ENCODE results near the gene VCPKMT.

Gene VCPKMT

DNA sequence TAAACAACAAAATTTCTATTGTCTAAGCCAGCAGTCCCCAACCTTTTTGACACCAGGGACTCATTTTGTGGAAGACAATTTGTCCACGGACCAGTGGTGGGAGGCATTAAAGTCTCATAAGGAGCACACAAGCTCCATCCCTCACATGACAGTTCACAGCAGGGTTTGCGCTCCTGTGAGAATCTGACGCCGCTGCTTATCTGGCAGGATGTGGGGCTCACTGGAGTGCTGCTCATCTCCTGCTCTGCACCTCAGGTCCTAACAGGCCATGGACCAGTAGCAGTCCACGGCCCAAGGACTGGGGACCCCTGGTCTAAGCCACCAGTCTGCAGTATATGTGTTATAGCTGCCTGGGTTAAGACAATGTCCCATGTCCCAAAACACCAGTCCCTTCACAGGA is 27.2 kb downstream of the VCPKMT start:
- H2AFZ ChIP-seq (ENCODE audit: low read depth, low read length, severe bottlenecking): no peak overlapping the region
- H3K4me3 ChIP-seq (ENCODE audit: insufficient read depth, low read length, poor library complexity, severe bottlenecking): no peak overlapping the region
- no peaks in the 10 kb centered on the region for H3K9me3 ChIP-seq (ENCODE audit: insufficient read depth, low read length)
- H3K9me2 ChIP-seq (replicated peaks; ENCODE audit: insufficient read depth, low read length): no peaks in the 10 kb centered on the region
- H3K27ac ChIP-seq (ENCODE audit: low read depth, low read length): no peak overlapping the region
- no peaks in the 10 kb centered on the region for H3K27me3 ChIP-seq (ENCODE audit: low read length)
- H3K4me2 ChIP-seq (ENCODE audit: low read depth, low read length, poor library complexity, severe bottlenecking): no peak overlapping the region
- H4K20me1 ChIP-seq (ENCODE audit: low read depth, low read length): no peaks in the 10 kb centered on the region
- no peaks in the 10 kb centered on the region for H3K36me3 ChIP-seq (ENCODE audit: low read length)
- no peak overlapping the region for H3K9ac ChIP-seq (ENCODE audit: low read length)
- no peaks in the 10 kb centered on the region for H3F3A ChIP-seq (ENCODE audit: insufficient read depth)
- H3K79me2 ChIP-seq (ENCODE audit: insufficient read depth, low read length): no peaks in the 10 kb centered on the region
- TF ChIP-seq, protein P1, sequence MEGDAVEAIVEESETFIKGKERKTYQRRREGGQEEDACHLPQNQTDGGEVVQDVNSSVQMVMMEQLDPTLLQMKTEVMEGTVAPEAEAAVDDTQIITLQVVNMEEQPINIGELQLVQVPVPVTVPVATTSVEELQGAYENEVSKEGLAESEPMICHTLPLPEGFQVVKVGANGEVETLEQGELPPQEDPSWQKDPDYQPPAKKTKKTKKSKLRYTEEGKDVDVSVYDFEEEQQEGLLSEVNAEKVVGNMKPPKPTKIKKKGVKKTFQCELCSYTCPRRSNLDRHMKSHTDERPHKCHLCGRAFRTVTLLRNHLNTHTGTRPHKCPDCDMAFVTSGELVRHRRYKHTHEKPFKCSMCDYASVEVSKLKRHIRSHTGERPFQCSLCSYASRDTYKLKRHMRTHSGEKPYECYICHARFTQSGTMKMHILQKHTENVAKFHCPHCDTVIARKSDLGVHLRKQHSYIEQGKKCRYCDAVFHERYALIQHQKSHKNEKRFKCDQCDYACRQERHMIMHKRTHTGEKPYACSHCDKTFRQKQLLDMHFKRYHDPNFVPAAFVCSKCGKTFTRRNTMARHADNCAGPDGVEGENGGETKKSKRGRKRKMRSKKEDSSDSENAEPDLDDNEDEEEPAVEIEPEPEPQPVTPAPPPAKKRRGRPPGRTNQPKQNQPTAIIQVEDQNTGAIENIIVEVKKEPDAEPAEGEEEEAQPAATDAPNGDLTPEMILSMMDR (IDR thresholded peaks at IDR 0.05; ENCODE audit: insufficient read depth, low read length, poor library complexity, severe bottlenecking): no peak
- no peak for TF ChIP-seq EZH2phosphoT487 (conservative IDR thresholded peaks at IDR 0.05; ENCODE audit: low read length)

DNA sequence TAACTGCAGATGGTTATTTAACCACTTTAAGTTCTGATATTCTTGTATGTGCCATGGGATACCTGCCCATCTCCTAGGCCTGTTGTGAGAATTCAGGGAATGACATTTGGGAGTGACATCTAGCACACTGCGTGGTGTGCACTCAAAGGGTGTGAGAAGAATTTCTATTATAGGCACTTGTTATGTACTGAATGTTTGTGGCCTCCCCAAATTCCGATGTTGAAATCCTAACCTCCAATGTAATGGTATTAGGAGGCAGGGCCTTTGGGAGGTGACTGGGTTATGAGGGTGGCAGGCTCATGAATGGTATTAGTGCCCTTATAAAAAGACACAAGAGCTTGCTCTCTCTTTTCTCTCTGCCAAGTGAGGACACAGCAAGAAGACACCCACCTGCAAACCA is 27.6 kb downstream of the VCPKMT start:
- H4K20me1 ChIP-seq (ENCODE audit: low read depth, low read length): no peaks in the 10 kb centered on the region

DNA sequence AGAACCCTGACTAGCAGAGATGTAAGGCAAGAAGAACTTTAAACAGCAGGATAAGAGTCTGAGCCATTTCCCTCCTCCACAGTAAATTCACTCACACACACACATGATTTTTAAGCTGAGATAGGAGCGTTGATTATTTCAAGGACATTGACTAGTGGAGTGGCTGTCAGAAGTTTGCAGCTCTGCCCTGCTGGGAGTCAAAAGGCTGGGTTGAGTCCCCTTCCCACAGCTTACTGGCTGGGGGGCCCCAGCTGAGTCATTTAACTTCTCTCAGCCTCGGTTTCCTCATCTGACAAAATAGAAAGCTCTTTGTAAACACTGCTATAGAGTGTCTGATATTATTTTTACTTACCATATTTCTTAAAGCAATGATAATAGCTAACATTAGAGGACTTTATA is 28.3 kb downstream of the VCPKMT start:
- H3K79me2 ChIP-seq (ENCODE audit: insufficient read depth, low read length): no peaks in the 10 kb centered on the region
- no peak overlapping the region for H3K9ac ChIP-seq (ENCODE audit: low read length)
- no peaks in the 10 kb centered on the region for H3K27me3 ChIP-seq (ENCODE audit: low read length)
- H3K9me2 ChIP-seq (replicated peaks; ENCODE audit: insufficient read depth, low read length): no peaks in the 10 kb centered on the region
- H2AFZ ChIP-seq (ENCODE audit: low read depth, low read length, severe bottlenecking): no peak overlapping the region
- H3K4me3 ChIP-seq (ENCODE audit: insufficient read depth, low read length, poor library complexity, severe bottlenecking): no peak overlapping the region
- no peak overlapping the region for H3K27ac ChIP-seq (ENCODE audit: low read depth, low read length)
- TF ChIP-seq EZH2phosphoT487 (conservative IDR thresholded peaks at IDR 0.05; ENCODE audit: low read length): no peak
- TF ChIP-seq, protein P1 (IDR thresholded peaks at IDR 0.05; ENCODE audit: insufficient read depth, low read length, poor library complexity, severe bottlenecking): no peak
- no peaks in the 10 kb centered on the region for H3K36me3 ChIP-seq (ENCODE audit: low read length)
- H3F3A ChIP-seq (ENCODE audit: insufficient read depth): no peaks in the 10 kb centered on the region
- H3K9me3 ChIP-seq (ENCODE audit: insufficient read depth, low read length): no peaks in the 10 kb centered on the region
- no peak overlapping the region for H3K4me2 ChIP-seq (ENCODE audit: low read depth, low read length, poor library complexity, severe bottlenecking)
- no peaks in the 10 kb centered on the region for H4K20me1 ChIP-seq (ENCODE audit: low read depth, low read length)

More for the DNA sequence above, 27.6 kb downstream of the VCPKMT start:
- Histone ChIP-seq H3K4me2 (ENCODE audit: low read depth, low read length, poor library complexity, severe bottlenecking) (no peak overlapping the region), H3K9me2 (replicated peaks; ENCODE audit: insufficient read depth, low read length) (no peaks in the 10 kb centered on the region), H3K27me3 (ENCODE audit: low read length) (no peaks in the 10 kb centered on the region), H3K4me3 (ENCODE audit: insufficient read depth, low read length, poor library complexity, severe bottlenecking) (no peak overlapping the region), H3K9me3 (ENCODE audit: insufficient read depth, low read length) (no peaks in the 10 kb centered on the region), H3K36me3 (ENCODE audit: low read length) (no peaks in the 10 kb centered on the region), H2AFZ (ENCODE audit: low read depth, low read length, severe bottlenecking) (no peak overlapping the region), H3K79me2 (ENCODE audit: insufficient read depth, low read length) (no peaks in the 10 kb centered on the region), H3K27ac (ENCODE audit: low read depth, low read length) (no peak overlapping the region), H3K9ac (ENCODE audit: low read length) (no peak overlapping the region), H3F3A (ENCODE audit: insufficient read depth) (no peaks in the 10 kb centered on the region)
- TF ChIP-seq EZH2phosphoT487 (conservative IDR thresholded peaks at IDR 0.05; ENCODE audit: low read length): no peak
- TF ChIP-seq, protein P1 (IDR thresholded peaks at IDR 0.05; ENCODE audit: insufficient read depth, low read length, poor library complexity, severe bottlenecking): no peak

Data from SU-DHL-6 (cell line).